ENCODE results near the gene OR10V1. TPM values are rescaled to one million over a fixed set of nuclear protein-coding genes. Genes with fewer than 3 reads are reported as not detected.

Gene OR10V1
- total RNA-seq, 2 donors from 2014 or later: not detected

GRCh38 chr11:59753650-59754493, 40.2 kb upstream of the OR10V1 start:
- peak overlapping the region; percentile 88 to 96 for H3K9ac ChIP-seq (ENCODE audit: low read depth in 2 of 2, low read length in 2 of 2)
- intact Hi-C loops (cut with DNase I): loop anchor here (2.0 kb wide), 1 partner anchor 49 kb away; no protein-coding TSS in a partner anchor
- H3K4me1 ChIP-seq: peaks cover 9% of the 10 kb centered on the region
- DNase-seq: peak; percentile 95
- no peaks in the 10 kb centered on the region for H3K27me3 ChIP-seq
- peak; percentile 87 for TF ChIP-seq CTCF (IDR thresholded peaks at IDR 0.05)
- H3K36me3 ChIP-seq: no peaks in the 10 kb centered on the region
- peak overlapping the region; percentile 93 for H3K4me3 ChIP-seq
- no peaks in the 10 kb centered on the region for H3K9me3 ChIP-seq
- peak overlapping the region; percentile 98 for H3K27ac ChIP-seq

GRCh38 chr11:59746111-59746510, 32.5 kb upstream of the OR10V1 start:
- Histone ChIP-seq H3K4me3 (no peak overlapping the region), H3K36me3 (no peaks in the 10 kb centered on the region), H3K27ac (no peak overlapping the region), H3K4me1 (no peaks in the 10 kb centered on the region), H3K9me3 (no peaks in the 10 kb centered on the region), H3K9ac (ENCODE audit: low read depth in 2 of 2, low read length in 2 of 2) (no peak overlapping the region), H3K27me3 (no peaks in the 10 kb centered on the region)
- intact Hi-C loops (cut with DNase I): no loop called here
- DNase-seq: no peak
- no peak for TF ChIP-seq CTCF (IDR thresholded peaks at IDR 0.05)

DNA sequence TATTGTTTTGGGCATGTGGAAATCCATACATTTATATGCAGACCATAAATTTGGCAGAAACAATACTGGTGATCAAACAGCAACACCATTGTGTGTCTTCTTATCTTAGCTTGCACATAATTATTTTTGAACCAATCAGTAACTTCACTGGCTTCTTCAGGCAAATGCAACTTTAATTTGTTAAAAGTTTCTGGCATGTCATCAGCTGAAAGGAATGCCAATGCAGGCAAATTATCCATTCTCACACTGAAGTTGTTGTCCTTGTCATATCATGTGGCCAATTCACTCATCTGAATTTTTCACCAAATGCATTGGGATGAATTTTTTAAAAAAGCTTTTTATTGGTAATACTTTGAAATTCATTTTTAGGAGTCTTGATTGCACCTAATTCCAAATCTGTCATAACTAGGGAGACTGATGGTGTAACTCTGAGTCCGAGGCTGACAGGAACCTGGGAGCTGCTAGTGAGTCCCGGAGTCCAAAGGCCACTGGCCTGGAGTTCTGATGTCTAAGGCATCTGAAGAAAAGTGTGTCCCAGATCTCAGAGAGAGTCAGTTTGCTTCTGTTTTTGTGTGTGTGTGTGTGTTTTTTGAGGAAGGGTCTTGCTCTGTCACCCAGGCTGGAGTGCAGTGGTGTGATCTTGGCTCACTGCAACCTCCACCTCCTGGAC, 17.4 kb upstream of the OR10V1 start:
- H3K27ac ChIP-seq: no peak overlapping the region
- H3K9me3 ChIP-seq: no peaks in the 10 kb centered on the region
- no peaks in the 10 kb centered on the region for H3K36me3 ChIP-seq
- H3K4me1 ChIP-seq: no peaks in the 10 kb centered on the region
- no peak overlapping the region for H3K4me3 ChIP-seq
- intact Hi-C loops (cut with DNase I): no loop called here
- no peaks in the 10 kb centered on the region for H3K27me3 ChIP-seq
- no peak for DNase-seq
- no peak overlapping the region for H3K9ac ChIP-seq (ENCODE audit: low read depth in 2 of 2, low read length in 2 of 2)
- TF ChIP-seq CTCF (IDR thresholded peaks at IDR 0.05): no peak

- no peaks in the 10 kb centered on the region for H3K27me3 ChIP-seq
- H3K9ac ChIP-seq (ENCODE audit: low read depth in 2 of 2, low read length in 2 of 2): no peak overlapping the region
- DNase-seq: no peak
- no peaks in the 10 kb centered on the region for H3K36me3 ChIP-seq
- intact Hi-C loops (cut with DNase I): no loop called here
- H3K4me3 ChIP-seq: no peak overlapping the region
- no peak overlapping the region for H3K27ac ChIP-seq
- no peaks in the 10 kb centered on the region for H3K4me1 ChIP-seq
- no peak for TF ChIP-seq CTCF (IDR thresholded peaks at IDR 0.05)
- no peaks in the 10 kb centered on the region for H3K9me3 ChIP-seq
Observed at GRCh38 chr11:59729834-59730233, 16.2 kb upstream of the OR10V1 start.

- intact Hi-C loops (cut with DNase I): no loop called here
- Histone ChIP-seq H3K36me3 (no peaks in the 10 kb centered on the region), H3K27me3 (no peaks in the 10 kb centered on the region), H3K9me3 (no peaks in the 10 kb centered on the region), H3K4me1 (no peaks in the 10 kb centered on the region), H3K27ac (no peak overlapping the region), H3K9ac (ENCODE audit: low read depth in 2 of 2, low read length in 2 of 2) (no peak overlapping the region), H3K4me3 (no peak overlapping the region)
- DNase-seq: no peak
- no peak for TF ChIP-seq CTCF (IDR thresholded peaks at IDR 0.05)
Observed at GRCh38 chr11:59728913-59729312, 15.3 kb upstream of the OR10V1 start.

All from colonic mucosa (tissue), 4 donors.